GM21528 (cell line): ENCODE data around the gene MYH2.
"Not testable (repeated sequence)": the region's sequence is repeated elsewhere in the genome, so short reads cannot be mapped to it uniquely, and the experiment has no call there.

Experiments used
- ATAC-seq: cut with Tn5 transposase; IDR thresholded peaks from one replicate; pipeline ENCODE4 v1.9.1; 2021; ENCODE audit warnings: mild to moderate bottlenecking, moderate library complexity; ENCODE audit not compliant: unreplicated experiment, low FRiP score

Gene MYH2

GRCh38 chr17:10549096-10549842 is at the start of gene MYH2:
MYH2 (minus strand) TSS chr17:10549658; CDS start chr17:10547920, 1,738 bp downstream.
- no peak for ATAC-seq

DNA sequence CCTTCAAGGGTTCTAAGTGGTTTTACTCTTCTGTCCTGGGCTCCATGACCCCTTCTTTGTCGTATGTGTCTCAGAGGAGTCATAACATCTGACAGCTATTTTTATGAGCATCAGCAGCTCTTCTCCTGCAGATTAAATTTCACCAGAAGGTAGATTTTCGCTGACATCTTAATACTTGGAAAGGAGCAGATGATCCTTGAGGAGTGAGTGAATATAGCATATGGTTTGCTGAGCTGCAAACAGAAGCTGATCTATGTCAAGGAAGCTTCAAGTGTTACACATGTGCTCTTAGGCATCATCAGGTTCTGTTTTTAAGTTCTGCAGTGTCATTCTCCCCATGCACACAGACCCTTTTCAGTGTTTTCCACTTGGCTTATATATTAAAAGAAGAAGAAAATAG is 49.2 kb upstream of the MYH2 start:
- no peak for ATAC-seq

- no peak for ATAC-seq
These were observed 40.2 kb upstream of the MYH2 start for GRCh38 chr17:10589553-10590145.

DNA sequence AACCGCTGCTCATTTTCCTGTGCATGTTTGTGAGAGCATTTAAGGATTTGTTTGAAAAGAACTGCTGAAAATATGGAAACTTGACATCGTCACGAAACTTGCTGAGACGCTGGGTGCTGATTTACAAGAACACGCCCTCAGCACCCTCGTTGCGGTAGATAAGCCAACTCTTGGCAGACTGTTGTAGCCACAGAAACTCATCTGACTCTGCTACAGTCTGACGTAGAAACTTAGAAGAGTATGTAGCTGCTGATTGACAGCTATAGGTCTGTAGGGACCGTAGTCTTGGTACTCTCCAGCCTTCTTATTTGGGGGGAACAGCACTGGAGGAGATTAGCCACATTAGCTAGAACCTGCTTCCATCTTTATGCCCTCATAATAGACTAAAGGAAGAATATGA is 36.1 kb upstream of the MYH2 start:
- ATAC-seq = no peak

DNA sequence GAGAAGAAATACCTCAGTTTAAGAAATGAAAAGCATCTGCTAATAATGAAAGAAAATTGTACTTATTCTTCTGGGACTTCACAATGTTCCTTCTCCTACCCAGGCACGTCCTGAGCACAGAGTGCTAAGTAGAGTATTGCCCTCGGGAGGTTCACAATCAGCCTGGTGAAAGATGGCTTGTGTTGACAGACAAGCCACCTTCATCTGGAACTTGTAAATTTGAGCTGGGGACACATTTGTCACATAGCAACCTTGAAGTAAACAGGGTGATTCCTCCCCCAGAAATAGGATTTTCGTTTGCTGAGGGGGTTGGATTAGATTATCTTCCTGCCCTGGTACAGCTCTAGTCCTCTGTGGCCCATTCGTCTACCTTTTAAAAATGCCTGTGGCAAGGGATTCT is 34.4 kb upstream of the MYH2 start:
- no peak for ATAC-seq

DNA sequence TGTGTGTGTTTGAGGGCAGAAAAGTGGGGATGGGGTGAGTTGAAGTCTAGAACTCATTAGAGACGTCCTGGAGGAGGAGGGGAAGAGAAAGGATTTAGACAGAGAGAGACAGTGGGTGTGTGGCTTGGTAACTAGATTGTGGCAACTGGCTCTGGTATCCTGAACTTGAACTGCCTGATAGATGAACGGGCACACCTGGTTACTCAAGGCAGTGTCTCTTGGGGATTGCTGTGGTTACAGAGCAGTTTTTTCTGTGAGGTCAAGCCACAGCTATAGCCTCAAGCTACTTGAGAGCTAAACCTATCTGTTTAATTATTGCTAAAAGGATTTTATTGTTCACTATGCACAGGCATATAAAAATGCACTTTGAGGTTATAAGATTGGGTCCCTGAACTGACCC is 29.8 kb upstream of the MYH2 start:
- no peak for ATAC-seq

GRCh38 chr17:10574324-10574723 is 24.9 kb upstream of the MYH2 start:
- ATAC-seq = no peak

- no peak for ATAC-seq
These were observed 14.7 kb upstream of the MYH2 start for GRCh38 chr17:10563991-10564660.

GRCh38 chr17:10558049-10558448 is 8.6 kb upstream of the MYH2 start:
- ATAC-seq = no peak

DNA sequence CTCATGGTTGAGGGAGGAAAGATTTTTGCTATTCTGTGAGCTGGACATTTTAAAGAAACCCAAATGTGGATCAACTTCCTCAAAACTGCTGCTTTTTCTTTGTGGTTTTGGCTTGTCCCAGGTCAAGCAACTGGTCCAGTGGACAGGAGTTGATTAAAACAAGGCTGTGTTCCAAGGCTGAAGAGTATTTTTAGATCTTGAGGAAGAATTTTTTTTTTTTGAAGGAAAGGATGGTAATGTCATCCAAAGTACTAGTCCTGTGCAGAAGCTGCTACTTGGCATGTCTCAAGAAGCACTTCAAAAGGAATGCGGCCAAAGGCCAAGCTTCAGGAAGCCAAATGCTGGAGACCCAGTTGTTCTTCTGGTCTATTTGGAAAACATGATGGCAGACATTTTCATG is 8.0 kb upstream of the MYH2 start:
- no peak for ATAC-seq

DNA sequence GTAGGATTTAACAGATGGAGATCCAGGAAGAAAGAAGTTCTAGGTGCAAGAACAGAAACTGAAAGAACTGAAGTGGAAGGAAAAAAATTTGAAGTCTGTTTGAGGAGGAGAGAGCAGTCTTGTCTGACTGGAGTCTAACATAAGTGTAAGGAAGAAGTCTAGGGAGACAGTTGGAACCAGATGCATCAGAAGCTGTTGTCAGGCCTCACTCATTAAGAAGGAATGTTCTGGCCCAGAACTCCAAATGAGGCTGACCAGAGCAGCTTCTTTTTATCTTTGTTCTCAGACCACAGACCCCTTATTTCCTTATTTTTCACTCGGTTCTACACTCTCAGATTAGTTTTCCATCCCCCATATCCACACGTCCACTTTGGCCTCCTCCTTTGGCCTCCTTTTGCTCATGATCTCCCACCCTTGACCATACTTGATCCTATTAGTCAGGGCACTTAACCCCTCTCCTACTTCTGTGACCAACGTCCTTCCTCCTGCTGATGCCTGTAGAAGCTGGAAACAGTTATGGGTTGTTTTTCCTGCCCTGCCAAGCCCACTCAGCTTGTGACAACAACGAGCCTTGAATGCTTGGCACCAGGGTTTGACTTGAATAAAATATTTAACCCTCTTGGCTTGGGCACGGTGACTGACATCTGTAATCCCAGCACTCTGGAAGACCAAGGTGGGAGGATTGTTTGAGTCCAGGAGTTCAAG is 7.0 kb upstream of the MYH2 start:
- ATAC-seq = no peak

- ATAC-seq = no peak
These were observed 556 bp upstream of the MYH2 start for GRCh38 chr17:10550014-10550413.

DNA sequence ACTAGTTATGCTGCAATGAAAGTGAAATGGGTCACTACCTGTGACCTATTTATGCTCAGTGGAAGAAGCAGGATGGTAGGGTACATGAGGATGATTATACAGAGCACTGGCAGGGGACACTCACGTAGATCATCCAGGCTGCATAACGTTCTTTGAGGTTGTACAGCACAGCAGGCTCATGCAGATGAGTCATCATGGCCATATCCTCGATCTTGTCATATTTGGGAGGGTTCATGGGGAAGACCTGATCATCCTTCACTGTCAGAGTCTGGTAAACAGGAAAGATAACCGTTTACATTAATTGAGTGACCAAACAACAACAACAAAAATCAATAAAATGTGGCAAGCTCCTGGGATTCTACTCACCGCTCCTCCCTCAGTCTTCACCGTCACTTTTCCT is 2.1 kb downstream of the MYH2 start:
- no peak for ATAC-seq

DNA sequence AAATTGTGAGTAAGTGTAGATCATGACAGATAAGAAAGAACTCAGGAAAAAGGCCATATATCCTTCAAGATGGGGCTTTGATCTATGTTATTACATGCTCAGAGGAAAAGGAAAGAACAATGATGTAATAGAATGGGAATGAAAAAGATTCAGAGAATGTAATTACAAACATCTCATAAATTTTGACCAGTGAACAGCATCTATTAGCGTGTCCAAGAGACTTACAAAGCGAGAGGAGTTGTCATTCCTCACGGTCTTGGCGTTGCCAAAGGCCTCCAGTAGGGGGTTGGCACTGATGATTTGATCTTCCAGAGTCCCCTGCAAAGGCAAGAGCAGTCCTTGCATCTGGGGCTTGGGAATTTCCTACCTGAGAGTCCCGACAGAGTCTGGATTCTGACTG is 6.0 kb downstream of the MYH2 start:
- ATAC-seq = not testable (repeated sequence)

- ATAC-seq = not testable (repeated sequence)
These were observed 8.3 kb downstream of the MYH2 start for GRCh38 chr17:10541179-10541578.

GRCh38 chr17:10532026-10532425 is 17.4 kb downstream of the MYH2 start:
- no peak for ATAC-seq

GRCh38 chr17:10527419-10527818 is 22.0 kb downstream of the MYH2 start:
- ATAC-seq = no peak

DNA sequence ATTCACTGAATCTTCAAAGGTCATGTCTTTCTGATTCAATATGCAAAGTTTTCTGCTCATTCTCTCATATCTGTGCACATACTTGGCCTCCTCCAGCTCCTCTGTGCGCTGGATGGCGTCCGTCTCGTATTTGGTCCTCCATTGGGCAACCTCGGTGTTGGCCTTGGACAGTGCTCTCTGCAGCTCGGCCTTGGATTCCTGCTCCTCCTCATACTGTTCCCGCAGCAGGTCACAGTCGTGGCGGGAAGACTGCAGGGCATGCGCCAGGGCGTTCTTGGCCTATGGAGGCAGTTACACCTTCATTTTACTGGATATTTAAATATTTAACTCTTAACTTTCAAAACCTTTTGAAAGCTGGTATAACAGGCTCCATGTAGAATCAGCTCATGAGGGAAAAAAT is 22.9 kb downstream of the MYH2 start:
- ATAC-seq = no peak

- ATAC-seq = no peak
These were observed 26.4 kb downstream of the MYH2 start for GRCh38 chr17:10523064-10523463.

GRCh38 chr17:10521949-10522348 is 27.5 kb downstream of the MYH2 start:
- ATAC-seq = no peak
